ENCODE results near the gene DYNLT4.
"Not testable (repeated sequence)": the region's sequence is repeated elsewhere in the genome, so short reads cannot be mapped to it uniquely, and the experiment has no call there.

DNA sequence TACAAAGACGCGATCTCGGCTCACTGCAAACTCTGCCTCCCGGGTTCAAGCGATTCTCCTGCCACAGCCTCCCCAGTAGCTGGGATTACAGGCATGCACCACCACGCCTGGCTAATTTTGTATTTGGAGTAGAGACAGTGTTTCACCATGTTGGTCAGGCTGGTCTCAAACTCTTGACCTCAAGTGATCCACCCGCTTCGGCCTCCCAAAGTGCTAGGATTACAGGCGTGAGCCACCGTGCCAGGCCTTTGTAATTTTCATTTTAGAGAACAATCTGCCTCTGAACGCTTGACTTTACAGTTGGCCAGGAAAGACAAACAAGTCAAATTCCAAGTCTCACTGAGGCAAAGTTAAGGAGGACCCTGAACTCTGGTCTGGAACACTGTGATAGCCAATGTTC, 31.1 kb upstream of the DYNLT4 start:
- TF ChIP-seq, protein P1, sequence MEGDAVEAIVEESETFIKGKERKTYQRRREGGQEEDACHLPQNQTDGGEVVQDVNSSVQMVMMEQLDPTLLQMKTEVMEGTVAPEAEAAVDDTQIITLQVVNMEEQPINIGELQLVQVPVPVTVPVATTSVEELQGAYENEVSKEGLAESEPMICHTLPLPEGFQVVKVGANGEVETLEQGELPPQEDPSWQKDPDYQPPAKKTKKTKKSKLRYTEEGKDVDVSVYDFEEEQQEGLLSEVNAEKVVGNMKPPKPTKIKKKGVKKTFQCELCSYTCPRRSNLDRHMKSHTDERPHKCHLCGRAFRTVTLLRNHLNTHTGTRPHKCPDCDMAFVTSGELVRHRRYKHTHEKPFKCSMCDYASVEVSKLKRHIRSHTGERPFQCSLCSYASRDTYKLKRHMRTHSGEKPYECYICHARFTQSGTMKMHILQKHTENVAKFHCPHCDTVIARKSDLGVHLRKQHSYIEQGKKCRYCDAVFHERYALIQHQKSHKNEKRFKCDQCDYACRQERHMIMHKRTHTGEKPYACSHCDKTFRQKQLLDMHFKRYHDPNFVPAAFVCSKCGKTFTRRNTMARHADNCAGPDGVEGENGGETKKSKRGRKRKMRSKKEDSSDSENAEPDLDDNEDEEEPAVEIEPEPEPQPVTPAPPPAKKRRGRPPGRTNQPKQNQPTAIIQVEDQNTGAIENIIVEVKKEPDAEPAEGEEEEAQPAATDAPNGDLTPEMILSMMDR (IDR thresholded peaks at IDR 0.05; ENCODE audit: poor library complexity) = not testable (repeated sequence)
- TF ChIP-seq EZH2 (IDR thresholded peaks at IDR 0.05; ENCODE audit: borderline replicate concordance); EZH2phosphoT487 (IDR thresholded peaks at IDR 0.05; ENCODE audit: low read depth, severe bottlenecking, unreplicated experiment): not testable (repeated sequence)
